Cerebellar cortex (tissue), 1 donor: Measurements from ENCODE around the gene MYO19.
"Not testable (repeated sequence)": the region's sequence is repeated elsewhere in the genome, so short reads cannot be mapped to it uniquely, and the experiment has no call there.

Source experiments
- DNase-seq: peaks from one replicate; pipeline ENCODE4 v3.0.0-alpha.2; 2015; ENCODE audit warnings: low spot score

MYO19 gene

GRCh38 chr17:36533935-36534839 lies 481 bp downstream of the MYO19 start:
- peak; percentile 79 for DNase-seq

GRCh38 chr17:36532435-36532975 lies 2.2 kb downstream of the MYO19 start:
- DNase-seq: no peak

GRCh38 chr17:36529121-36529520 lies 5.5 kb downstream of the MYO19 start:
- DNase-seq: no peak

- DNase-seq: no peak
Observed at GRCh38 chr17:36527621-36528250, 6.9 kb downstream of the MYO19 start.

GRCh38 chr17:36525888-36526287 lies 8.8 kb downstream of the MYO19 start:
- DNase-seq: no peak

GRCh38 chr17:36525113-36525512 lies 9.6 kb downstream of the MYO19 start:
- no peak for DNase-seq

- no peak for DNase-seq
Observed at GRCh38 chr17:36524428-36524876, 10.2 kb downstream of the MYO19 start.

GRCh38 chr17:36523113-36523512 lies 11.6 kb downstream of the MYO19 start:
- DNase-seq: no peak

GRCh38 chr17:36515837-36516236 lies 18.8 kb downstream of the MYO19 start:
- no peak for DNase-seq

- no peak for DNase-seq
Observed at GRCh38 chr17:36514856-36515255, 19.8 kb downstream of the MYO19 start.

- no peak for DNase-seq
Observed at GRCh38 chr17:36512641-36513040, 22.0 kb downstream of the MYO19 start.

GRCh38 chr17:36511216-36511615 lies 23.5 kb downstream of the MYO19 start:
- DNase-seq: no peak

- no peak for DNase-seq
Observed at GRCh38 chr17:36510636-36511035, 24.0 kb downstream of the MYO19 start.

- DNase-seq: no peak
Observed at GRCh38 chr17:36509272-36509985, 25.2 kb downstream of the MYO19 start.

- not testable (repeated sequence) for DNase-seq
Observed at GRCh38 chr17:36508439-36508838, 26.2 kb downstream of the MYO19 start.

GRCh38 chr17:36507266-36507665 lies 27.4 kb downstream of the MYO19 start:
- no peak for DNase-seq

GRCh38 chr17:36506831-36507230 lies 27.8 kb downstream of the MYO19 start:
- DNase-seq: no peak

GRCh38 chr17:36506249-36506826 lies 28.3 kb downstream of the MYO19 start:
- no peak for DNase-seq

GRCh38 chr17:36505171-36505570 lies 29.5 kb downstream of the MYO19 start:
- DNase-seq: no peak

GRCh38 chr17:36504156-36504545 lies 30.5 kb downstream of the MYO19 start:
- no peak for DNase-seq

GRCh38 chr17:36503456-36504155 lies 31.1 kb downstream of the MYO19 start:
- DNase-seq: no peak
